Inflammatory macrophage treated with lipopolysaccharide for 4 hours (primary cell): ENCODE measurements around the gene LCE3E.
A peak's percentile ranks its signal among the peaks of the same experiment; 100 is the strongest.
"Not testable (repeated sequence)": the region's sequence is repeated elsewhere in the genome, so short reads cannot be mapped to it uniquely, and the experiment has no call there.

Experiments used
- DNase-seq: peaks from one replicate; pipeline ENCODE4 v3.0.0-alpha.2; 2020

Gene LCE3E

GRCh38 chr1:152566681-152567080 is at the start of gene LCE3E:
Gene LCE3E (minus strand): TSS chr1:152566780. CDS start chr1:152566208, 572 bp downstream.
- DNase-seq = no peak

DNA sequence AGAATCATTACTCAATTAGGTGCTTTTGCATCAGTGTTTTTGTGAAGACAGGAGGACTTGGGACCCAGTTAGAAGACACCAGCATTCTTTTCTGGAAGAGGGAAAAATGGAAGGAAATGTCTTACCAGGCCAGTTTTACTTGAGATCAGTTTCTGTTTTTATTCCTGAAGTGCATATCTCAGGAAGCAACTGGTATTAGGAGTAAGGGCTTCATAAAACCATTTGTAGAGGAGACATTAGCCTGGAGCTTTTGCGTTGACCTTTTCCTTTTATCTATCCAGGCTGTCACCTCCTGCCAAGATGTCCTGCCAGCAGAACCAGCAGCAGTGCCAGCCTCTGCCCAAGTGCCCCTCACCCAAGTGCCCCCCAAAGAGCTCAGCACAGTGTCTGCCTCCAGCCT is 46.9 kb upstream of the LCE3E start, which contains the start of gene LCE3B:
Gene LCE3B, plus strand, starts transcription at position 301 of the 400 bp plus-strand sequence. Its CDS starts 0 bp downstream, at position 301.
- DNase-seq = no peak

DNA sequence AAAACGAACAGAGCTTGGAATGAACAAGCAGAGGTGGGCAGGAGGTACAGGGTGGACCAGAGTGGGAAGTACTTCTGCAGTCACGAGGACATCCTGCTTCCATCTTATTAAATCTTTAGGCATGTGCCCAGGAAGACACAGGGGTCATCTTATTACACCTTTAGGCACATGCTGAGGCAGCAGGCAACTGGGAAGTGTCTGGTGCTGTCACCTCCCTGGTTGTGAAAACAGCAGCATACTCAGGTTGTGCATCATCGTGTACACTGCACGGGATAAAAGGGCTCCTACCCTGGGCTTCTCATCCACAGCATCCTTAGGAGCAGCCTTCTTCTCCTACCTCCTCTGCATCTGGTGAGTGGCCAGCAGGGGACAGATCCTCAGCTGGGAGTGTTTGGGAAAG is 33.4 kb upstream of the LCE3E start, which contains the start of gene LCE3C:
Gene LCE3C, plus strand, starts transcription at position 301 of the 400 bp plus-strand sequence. CDS start 498 bp downstream, outside the sequence.
- DNase-seq = no peak

GRCh38 chr1:152596986-152597385 is 30.4 kb upstream of the LCE3E start:
- no peak for DNase-seq

DNA sequence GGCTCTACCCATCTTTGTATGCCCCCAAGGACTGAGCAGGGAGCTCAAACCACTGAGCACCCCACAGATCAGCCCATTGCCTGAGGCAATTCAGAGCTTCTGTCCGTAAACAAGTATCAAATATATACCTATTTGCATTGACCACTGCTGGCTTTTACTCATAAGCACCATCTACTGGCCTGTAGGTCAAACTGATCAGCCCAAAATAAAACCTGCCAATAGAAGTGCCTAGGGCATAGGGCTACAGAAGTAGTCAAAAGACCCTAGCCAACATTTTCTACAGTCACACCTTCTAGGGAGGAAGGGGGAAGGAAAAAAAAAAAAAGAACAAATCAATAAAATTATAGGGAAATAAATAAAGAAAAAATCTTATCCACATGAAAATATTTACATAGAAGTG is 19.0 kb upstream of the LCE3E start:
- no peak for DNase-seq

DNA sequence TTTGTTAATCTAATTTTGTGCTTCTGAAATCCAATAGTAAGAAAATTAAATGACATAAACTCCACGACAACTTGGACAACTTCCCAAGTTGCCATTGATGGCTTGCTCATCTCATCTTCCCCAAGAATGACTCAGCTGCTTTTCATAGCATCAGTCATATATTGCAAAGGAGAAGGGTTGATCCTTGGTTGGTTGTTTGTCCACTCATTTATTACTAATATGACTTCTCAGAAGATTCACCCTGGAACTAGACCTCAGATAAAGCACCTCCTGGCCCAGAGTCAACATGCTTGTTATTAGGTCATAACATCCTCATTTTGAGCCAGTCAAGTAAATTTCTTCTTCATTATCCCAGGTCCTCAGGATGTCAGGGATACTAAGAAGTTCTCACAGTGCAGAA is 16.1 kb upstream of the LCE3E start:
- no peak for DNase-seq

DNA sequence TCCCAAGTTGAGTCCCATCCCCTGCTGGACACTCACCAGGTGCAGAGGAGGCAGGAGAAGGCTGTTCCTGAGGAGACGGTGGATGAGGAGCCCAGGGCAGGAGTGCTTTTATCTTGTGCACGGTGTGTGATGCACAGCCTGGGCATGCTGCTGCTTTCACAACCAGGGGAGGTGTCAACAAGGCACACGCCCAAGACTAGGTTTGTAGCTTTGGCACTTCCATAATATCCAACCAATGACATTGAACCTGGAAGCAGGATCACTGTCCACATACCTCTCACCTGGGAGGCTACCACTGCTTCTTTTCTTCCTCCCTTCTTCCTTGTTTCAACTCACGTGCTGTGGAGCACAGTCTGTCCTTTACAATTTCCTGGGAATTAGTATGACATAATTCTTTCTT is 13.9 kb upstream of the LCE3E start, which contains the start of gene LCE3D:
Gene LCE3D, minus strand, starts transcription at position 84 of the 400 bp plus-strand sequence. CDS start 580 bp downstream, outside the sequence.
- DNase-seq = no peak

GRCh38 chr1:152579526-152579925 is 12.9 kb upstream of the LCE3E start:
- not testable (repeated sequence) for DNase-seq

GRCh38 chr1:152577168-152577567 is 10.6 kb upstream of the LCE3E start:
- no peak for DNase-seq

GRCh38 chr1:152565535-152566215 is 905 bp downstream of the LCE3E start:
- no peak for DNase-seq

DNA sequence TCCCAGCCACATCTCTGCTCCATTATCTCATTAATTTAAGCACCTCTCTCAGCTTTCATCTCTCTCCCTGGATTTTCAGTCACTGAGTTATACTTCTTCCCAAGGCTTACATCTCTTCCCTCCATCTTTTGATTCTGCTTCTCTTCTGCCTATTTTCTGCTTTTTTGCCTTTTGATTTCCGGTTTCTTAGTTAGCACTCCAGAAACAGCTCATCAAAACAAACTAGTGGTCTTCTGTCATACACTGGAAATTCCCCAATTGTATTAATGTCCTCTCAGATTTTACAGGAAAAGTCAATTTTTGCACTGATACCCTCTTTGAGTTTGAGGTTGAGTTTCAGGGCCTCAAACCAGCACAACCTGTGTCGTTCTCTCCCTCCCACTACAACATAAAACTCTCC is 1.5 kb downstream of the LCE3E start:
- DNase-seq = no peak

GRCh38 chr1:152548358-152548757 is 18.2 kb downstream of the LCE3E start:
- not testable (repeated sequence) for DNase-seq

DNA sequence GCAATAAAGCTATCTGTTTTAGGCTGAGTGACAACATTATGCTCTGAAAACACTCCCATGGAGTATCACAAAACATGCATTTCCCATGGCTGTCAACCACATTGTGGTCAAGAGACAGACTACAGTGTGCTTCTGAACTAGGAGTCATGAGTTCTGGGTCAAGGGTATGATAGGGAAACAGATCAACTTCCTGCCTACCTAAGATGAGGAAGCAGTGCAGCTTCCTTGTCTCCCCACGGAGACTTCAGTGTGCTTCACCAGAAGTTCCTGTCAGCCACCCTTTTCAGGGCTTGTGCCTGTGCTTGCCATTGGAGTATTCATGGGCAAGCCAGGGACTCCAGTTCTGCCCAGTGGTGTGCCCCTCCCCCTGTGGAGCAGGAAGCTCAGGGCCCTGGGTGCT is 19.9 kb downstream of the LCE3E start:
- DNase-seq = no peak

GRCh38 chr1:152543820-152544219 is 22.8 kb downstream of the LCE3E start:
- no peak for DNase-seq

- DNase-seq = no peak
Measured at GRCh38 chr1:152539901-152540300, 26.7 kb downstream of the LCE3E start.

DNA sequence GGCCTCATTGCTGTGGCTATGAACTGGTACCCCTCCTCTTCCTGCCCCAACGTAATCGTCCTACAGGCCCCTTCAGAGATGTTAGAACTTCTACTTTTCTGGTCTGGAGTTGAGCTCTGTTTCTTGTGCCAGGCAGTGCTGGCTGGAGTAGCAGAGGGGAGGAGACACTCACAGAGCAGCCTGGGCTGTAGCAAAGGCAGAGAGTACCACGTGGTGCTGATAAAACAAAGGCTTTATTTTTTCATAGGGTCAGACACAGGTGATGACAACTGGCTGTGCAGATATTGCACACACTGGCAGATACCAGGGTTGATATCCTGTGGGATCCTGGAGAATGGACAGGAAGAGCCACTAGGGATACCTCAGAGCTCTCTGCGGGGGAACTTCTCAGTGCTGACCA is 29.1 kb downstream of the LCE3E start:
- no peak for DNase-seq

DNA sequence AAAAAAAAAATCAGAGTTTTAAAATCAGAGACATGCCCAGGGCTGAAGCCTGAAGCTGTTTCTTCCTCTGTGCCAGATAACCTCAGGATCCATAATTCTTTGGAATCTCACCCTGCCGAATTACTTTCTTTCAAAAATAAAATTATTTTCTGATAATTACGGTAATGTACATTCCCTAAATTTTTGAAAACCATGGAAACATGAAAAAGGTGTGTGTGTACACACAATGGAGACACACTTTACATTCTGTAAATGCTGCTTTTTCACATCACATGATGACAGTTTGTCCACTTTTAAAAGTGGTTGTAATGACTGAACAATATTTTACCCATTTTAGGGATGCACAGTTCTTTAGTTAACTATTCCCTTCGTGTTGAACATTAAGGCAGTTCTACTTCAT is 30.8 kb downstream of the LCE3E start:
- DNase-seq = no peak

DNA sequence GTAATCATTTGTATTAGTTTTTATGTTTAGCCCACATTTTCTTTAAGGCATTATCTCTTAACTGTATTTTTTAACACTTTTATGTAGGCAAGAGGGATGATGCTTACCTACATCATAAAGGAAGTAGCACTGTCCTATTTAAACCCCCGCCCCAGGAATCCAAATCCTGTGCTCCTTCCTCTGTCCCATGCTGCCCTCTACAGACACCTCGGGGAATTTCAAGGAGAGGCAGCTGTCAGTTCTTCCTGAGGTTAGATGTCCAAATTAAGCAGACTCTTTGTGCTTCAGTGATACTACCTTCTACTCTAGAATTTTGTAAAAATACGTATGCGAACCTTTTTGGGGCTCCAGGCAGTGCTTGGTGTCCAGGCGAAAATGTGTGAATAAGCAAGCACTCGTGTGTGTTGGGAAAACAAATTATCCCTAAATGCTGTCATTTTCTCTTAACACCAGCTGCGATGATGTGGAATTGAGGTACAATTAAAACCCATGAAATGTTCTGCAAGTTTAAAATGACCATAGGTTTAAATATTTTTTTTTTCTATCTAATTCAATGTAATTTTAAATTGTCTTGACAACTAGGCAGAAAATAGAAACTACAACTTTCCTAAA is 33.1 kb downstream of the LCE3E start:
- peak; percentile 46 for DNase-seq

DNA sequence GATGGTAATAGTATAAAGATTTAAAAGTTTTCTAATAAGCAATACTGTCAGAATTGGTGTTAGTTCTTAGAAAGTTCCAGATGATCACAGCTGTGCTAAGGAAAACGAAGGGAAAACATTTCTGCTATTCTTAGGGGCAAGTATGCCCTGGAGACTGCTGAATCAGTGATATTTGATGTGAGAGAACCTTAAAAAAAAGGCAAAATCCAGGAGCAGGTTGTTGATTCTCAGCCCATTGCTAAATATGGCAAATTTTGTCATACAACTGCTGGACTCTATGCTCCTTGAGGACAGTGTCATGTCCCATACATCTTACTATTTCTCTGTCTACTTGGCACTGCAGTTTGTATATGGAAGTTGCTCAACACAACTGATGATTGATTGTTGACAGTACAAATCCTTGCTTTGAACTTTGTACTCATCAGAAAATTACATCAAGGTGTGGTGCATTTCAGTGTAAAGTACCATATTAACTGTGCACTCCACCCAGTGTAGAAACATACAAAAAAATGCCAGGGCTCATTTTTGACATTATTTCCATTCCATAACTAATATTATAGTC is 41.4 kb downstream of the LCE3E start:
- no peak for DNase-seq

DNA sequence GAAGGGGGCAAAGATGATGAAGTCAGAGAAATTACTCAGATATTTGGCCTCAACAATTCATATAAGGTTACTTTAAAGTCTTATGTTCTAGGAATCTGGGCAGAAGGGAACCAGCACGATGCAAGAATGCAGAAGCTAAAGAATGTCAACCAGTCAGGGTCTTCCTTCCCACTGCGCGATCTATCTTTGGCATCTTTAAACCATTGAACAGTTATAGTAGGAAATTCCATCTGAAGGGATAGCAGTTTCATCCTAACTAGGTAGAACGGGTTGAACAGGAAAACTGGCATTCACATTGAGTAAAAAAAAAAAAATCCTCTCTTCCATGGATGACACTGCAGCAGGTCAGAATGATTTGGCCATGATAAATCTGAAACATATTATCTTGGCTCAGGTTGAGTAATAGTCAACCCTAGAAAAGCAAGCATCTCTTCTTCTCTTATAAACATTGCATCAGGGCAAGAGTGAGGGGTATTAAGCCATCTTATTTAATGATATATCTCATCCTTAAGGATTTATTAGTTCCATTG is 46.0 kb downstream of the LCE3E start:
- no peak for DNase-seq

DNA sequence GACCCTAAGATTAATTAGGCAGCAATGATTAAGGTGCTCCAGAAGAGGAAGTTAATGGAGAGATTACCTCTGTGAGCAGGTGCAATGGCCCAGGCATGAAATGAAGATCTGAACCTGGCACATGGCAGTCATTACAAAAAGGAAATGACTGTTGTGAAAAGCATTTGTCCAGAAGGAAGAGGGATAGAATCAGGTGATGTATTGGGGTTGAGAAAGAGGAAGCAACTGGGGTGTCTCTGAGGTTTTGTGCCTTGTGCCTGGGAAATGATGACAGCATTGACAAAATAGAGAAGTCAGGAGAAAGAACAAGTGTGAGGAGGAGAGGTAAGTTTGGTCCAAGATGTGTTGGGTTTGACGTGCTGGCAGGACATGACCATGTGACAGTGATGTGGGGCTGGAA is 46.7 kb downstream of the LCE3E start:
- DNase-seq = peak; percentile 66

- peak; percentile 45 for DNase-seq
Measured at GRCh38 chr1:152517237-152517811, 49.3 kb downstream of the LCE3E start.

DNA sequence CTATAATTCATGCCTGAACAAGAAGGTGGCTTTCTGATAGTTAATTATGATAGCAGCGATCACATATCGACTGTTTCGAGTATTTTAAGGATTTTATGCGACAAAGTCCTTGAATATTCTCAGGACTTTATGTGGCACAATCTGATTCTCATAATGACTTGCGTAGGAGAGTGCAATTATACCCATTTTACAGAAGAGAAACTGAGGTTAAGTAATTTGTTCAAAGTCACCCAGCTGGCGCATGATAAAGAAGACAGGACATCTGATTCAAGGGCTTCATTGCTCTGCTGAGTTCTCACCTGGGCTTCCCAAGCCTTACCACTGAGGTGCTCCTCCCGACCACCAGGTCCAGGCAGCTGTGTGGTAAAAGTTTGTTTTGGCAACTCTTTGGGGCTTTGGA is 50.5 kb downstream of the LCE3E start:
- peak; percentile 1 for DNase-seq
